Astrocyte (in vitro differentiated cells and primary cell): ENCODE data around the gene APOBEC3B. TPM values are rescaled to one million over a fixed set of nuclear protein-coding genes. Genes with fewer than 3 reads are reported as not detected.

Experiments
- DNase-seq: peaks from one replicate; pipeline ENCODE4 v3.0.0-alpha.2; 2010; ENCODE audit warnings: low read depth
- FAIRE-seq: peaks from 2 replicates; lab custom pipeline; 2011; peaks lifted over from hg19 to GRCh38; lab: Jason Lieb, UNC
- H2AFZ ChIP-seq: 2 replicates; pipeline ENCODE4 v1.6.0; 2012; ENCODE audit warnings: low read depth, low read length, inconsistent platforms
- H3K27ac ChIP-seq: 2 replicates; pipeline ENCODE4 v1.5.1; 2011; ENCODE audit warnings: low read depth, low read length, inconsistent platforms
- H3K27me3 ChIP-seq: 2 replicates; pipeline ENCODE4 v1.6.0; 2011; ENCODE audit warnings: low read length, inconsistent platforms; ENCODE audit not compliant: insufficient read depth
- H3K36me3 ChIP-seq: 2 replicates; pipeline ENCODE4 v1.5.1; 2011; ENCODE audit warnings: low read length, inconsistent platforms; ENCODE audit not compliant: insufficient read depth
- H3K4me1 ChIP-seq: 2 replicates; pipeline ENCODE4 v1.5.1; 2011; ENCODE audit warnings: low read length, inconsistent platforms; ENCODE audit not compliant: insufficient read depth
- H3K4me2 ChIP-seq: 2 replicates; pipeline ENCODE4 v1.6.0; 2012; ENCODE audit warnings: low read length, inconsistent platforms
- H3K4me3 ChIP-seq: 2 replicates; pipeline ENCODE4 v1.5.1; 2011; ENCODE audit warnings: low read depth, mild to moderate bottlenecking, low read length, inconsistent platforms; ENCODE audit not compliant: insufficient read depth
- H3K79me2 ChIP-seq: 2 replicates; pipeline ENCODE4 v1.6.0; 2012; ENCODE audit warnings: mild to moderate bottlenecking, low read length, inconsistent platforms; ENCODE audit not compliant: insufficient read depth
- H3K9ac ChIP-seq: 2 replicates; pipeline ENCODE4 v1.6.0; 2012; ENCODE audit warnings: mild to moderate bottlenecking, low read length, inconsistent platforms
- H3K9me3 ChIP-seq: 2 replicates; pipeline ENCODE4 v1.5.1; 2012; ENCODE audit warnings: low read depth, mild to moderate bottlenecking, low read length, inconsistent platforms; ENCODE audit not compliant: insufficient read depth
- H4K20me1 ChIP-seq: 2 replicates; pipeline ENCODE4 v1.6.0; 2012; ENCODE audit warnings: low read length, inconsistent platforms; ENCODE audit not compliant: insufficient read depth
- H3K27ac Mint-ChIP-seq: one replicate; pipeline ENCODE4 v1.8.0; 2021; ENCODE audit warnings: mild to moderate bottlenecking, mixed read lengths; ENCODE audit not compliant: unreplicated experiment
- H3K27me3 Mint-ChIP-seq: one replicate; pipeline ENCODE4 v1.8.0; 2021; ENCODE audit warnings: low read depth, mixed read lengths; ENCODE audit not compliant: unreplicated experiment
- H3K36me3 Mint-ChIP-seq: one replicate; pipeline ENCODE4 v1.8.0; 2021; ENCODE audit warnings: low read depth, mixed read lengths; ENCODE audit not compliant: unreplicated experiment
- H3K4me1 Mint-ChIP-seq: one replicate; pipeline ENCODE4 v1.8.0; 2021; ENCODE audit warnings: low read depth, mixed read lengths; ENCODE audit not compliant: unreplicated experiment
- H3K4me3 Mint-ChIP-seq: one replicate; pipeline ENCODE4 v1.8.0; 2021; ENCODE audit warnings: mild to moderate bottlenecking, moderate library complexity, mixed read lengths; ENCODE audit not compliant: unreplicated experiment
- H3K9me3 Mint-ChIP-seq: one replicate; pipeline ENCODE4 v1.8.0; 2021; ENCODE audit warnings: mild to moderate bottlenecking, mixed read lengths; ENCODE audit not compliant: unreplicated experiment
- CTCF ChIP-seq: IDR thresholded peaks from 2 replicates; pipeline ENCODE4 v1.5.1; 2011; ENCODE audit warnings: low read depth, mild to moderate bottlenecking, inconsistent platforms, low read length, moderate library complexity; ENCODE audit not compliant: insufficient read depth
- EZH2 ChIP-seq: IDR thresholded peaks from 2 replicates; pipeline ENCODE4 v1.6.1; 2012; ENCODE audit warnings: mild to moderate bottlenecking, low read length, inconsistent platforms; ENCODE audit not compliant: insufficient read depth
- total RNA-seq: library from RNA; stranded (reverse); gene quantifications from 2 replicates; pipeline ENCODE4 v1.2.1, GENCODE V29; 2021

The APOBEC3B gene
- total RNA-seq, 1 donor from 2014 or later: 3.0 TPM

DNA sequence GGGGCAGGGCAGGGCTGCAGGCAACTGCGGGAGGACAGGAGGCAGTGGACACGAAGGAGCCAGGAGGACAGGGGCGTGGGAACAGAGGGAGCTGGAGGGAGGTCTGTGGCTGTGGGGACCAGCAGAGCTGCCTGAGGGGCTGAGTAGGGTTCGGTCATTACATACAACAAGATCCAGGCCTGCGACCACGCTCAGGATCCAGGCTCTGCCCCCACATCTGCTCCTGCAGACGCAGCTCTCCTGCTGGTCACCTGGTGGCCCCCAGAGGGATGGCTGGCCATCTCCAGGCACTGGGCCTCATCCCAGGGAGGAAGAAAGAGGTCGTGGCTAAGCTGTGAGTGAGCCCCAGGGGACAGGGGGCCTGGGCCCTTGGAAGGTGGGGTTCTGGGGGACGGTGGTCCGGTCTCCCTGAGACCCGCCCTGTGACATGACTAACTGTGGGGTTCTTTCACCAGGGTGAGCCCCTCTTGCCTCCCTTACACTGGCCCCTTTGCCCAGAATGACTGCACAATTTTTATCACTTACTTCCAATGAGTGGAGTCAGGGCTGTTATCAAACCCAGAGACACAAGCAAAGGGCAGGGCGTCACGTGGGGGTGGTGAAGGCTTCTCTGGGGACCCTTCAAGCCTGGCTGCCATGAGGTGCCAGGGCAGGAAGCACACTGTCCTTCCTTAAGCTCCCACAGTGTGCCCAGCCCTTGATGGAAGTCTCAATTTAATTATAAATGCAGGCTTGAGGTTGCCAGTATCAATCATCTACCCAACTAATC is 31.4 kb upstream of the APOBEC3B start:
- TF ChIP-seq EZH2: no peak
- TF ChIP-seq CTCF: no peak
- Histone ChIP-seq H3K4me1 (no peaks in the 10 kb centered on the region), H3K9ac (no peak overlapping the region), H4K20me1 (no peaks in the 10 kb centered on the region), H3K79me2 (no peaks in the 10 kb centered on the region), H3K36me3 (no peaks in the 10 kb centered on the region), H3K4me3 (no peak overlapping the region), H3K4me2 (no peak overlapping the region), H3K9me3 (no peaks in the 10 kb centered on the region), H2AFZ (no peak overlapping the region), H3K27me3 (peaks cover 32% of the 10 kb centered on the region), H3K27ac (no peak overlapping the region)
- Mint-ChIP-seq H3K4me1 (no peaks in the 10 kb centered on the region), H3K9me3 (peaks cover under 1% of the 10 kb centered on the region), H3K27ac (no peak overlapping the region), H3K36me3 (no peaks in the 10 kb centered on the region), H3K4me3 (no peak overlapping the region), H3K27me3 (peaks cover 70% of the 10 kb centered on the region)
- no peak for DNase-seq
- FAIRE-seq: no peak

GRCh38 chr22:38951734-38952133 is 30.4 kb upstream of the APOBEC3B start:
- Histone ChIP-seq H4K20me1 (no peaks in the 10 kb centered on the region), H3K36me3 (no peaks in the 10 kb centered on the region), H3K4me1 (no peaks in the 10 kb centered on the region), H3K79me2 (no peaks in the 10 kb centered on the region), H2AFZ (no peak overlapping the region), H3K9me3 (no peaks in the 10 kb centered on the region), H3K9ac (no peak overlapping the region), H3K27me3 (peaks cover 33% of the 10 kb centered on the region), H3K4me3 (no peak overlapping the region), H3K27ac (no peak overlapping the region), H3K4me2 (no peak overlapping the region)
- no peaks in the 10 kb centered on the region for H3K36me3 Mint-ChIP-seq
- DNase-seq (no peak), FAIRE-seq (no peak)
- no peak overlapping the region for H3K4me3 Mint-ChIP-seq
- no peak overlapping the region for H3K27ac Mint-ChIP-seq
- TF ChIP-seq CTCF (no peak), EZH2 (no peak)
- no peaks in the 10 kb centered on the region for H3K4me1 Mint-ChIP-seq
- peaks cover 2% of the 10 kb centered on the region for H3K9me3 Mint-ChIP-seq
- H3K27me3 Mint-ChIP-seq: peaks cover 68% of the 10 kb centered on the region
